HEK293 (cell line): ENCODE data around the gene CDC40.

Experiments
- BCL11A ChIP-seq: fragments of 450-650 bp; formaldehyde crosslinking; IDR thresholded peaks from 2 replicates; pipeline ENCODE4 v1.5.1; 2016; ENCODE audit warnings: low read depth, missing biosample characterization, missing genetic modification characterization
- KLF7 ChIP-seq: fragments of 450-650 bp; formaldehyde crosslinking; IDR thresholded peaks from 2 replicates; pipeline ENCODE4 v1.5.1; 2016; ENCODE audit warnings: missing biosample characterization, missing genetic modification characterization, borderline replicate concordance
- PRDM1 ChIP-seq: fragments of 450-650 bp; formaldehyde crosslinking; IDR thresholded peaks from 2 replicates; pipeline ENCODE4; 2016; ENCODE audit warnings: missing biosample characterization, missing genetic modification characterization
- TRIM28 ChIP-seq: IDR thresholded peaks from 2 replicates; pipeline ENCODE4 v1.6.1; 2011; ENCODE audit warnings: low read length, control low read depth, borderline replicate concordance
- YY1 ChIP-seq: fragments of 450-650 bp; formaldehyde crosslinking; IDR thresholded peaks from 2 replicates; pipeline ENCODE4 v1.5.1; 2018; ENCODE audit warnings: missing biosample characterization, missing genetic modification characterization
- ZBTB17 ChIP-seq: fragments of 450-650 bp; formaldehyde crosslinking; IDR thresholded peaks from 2 replicates; pipeline ENCODE4 v1.5.1; 2016; ENCODE audit warnings: missing biosample characterization, missing genetic modification characterization
- ZNF416 ChIP-seq: fragments of 450-650 bp; formaldehyde crosslinking; IDR thresholded peaks from 2 replicates; pipeline ENCODE4 v1.5.1; 2016; ENCODE audit warnings: missing biosample characterization, missing genetic modification characterization
- ZNF426 ChIP-seq: fragments of 450-650 bp; formaldehyde crosslinking; IDR thresholded peaks from 2 replicates; pipeline ENCODE4 v1.5.1; 2017; ENCODE audit warnings: missing biosample characterization, missing genetic modification characterization, mild to moderate bottlenecking, inconsistent platforms, moderate library complexity
- ZNF776 ChIP-seq: fragments of 450-650 bp; formaldehyde crosslinking; IDR thresholded peaks from 2 replicates; pipeline ENCODE4 v1.5.0; 2017; ENCODE audit warnings: missing biosample characterization, missing genetic modification characterization, borderline replicate concordance
- TF ChIP-seq, protein P1 (sequence below): fragments of 450-650 bp; formaldehyde crosslinking; IDR thresholded peaks from 2 replicates; pipeline ENCODE4 v1.5.1; 2016; ENCODE audit warnings: missing biosample characterization, missing genetic modification characterization
- TF ChIP-seq, protein P2 (sequence below): fragments of 450-650 bp; formaldehyde crosslinking; IDR thresholded peaks from 2 replicates; pipeline ENCODE4 v1.5.1; 2016; ENCODE audit warnings: missing biosample characterization, missing genetic modification characterization
- TF ChIP-seq, protein P3 (sequence below): fragments of 450-650 bp; formaldehyde crosslinking; IDR thresholded peaks from 2 replicates; pipeline ENCODE4 v1.5.1; 2016; ENCODE audit warnings: missing biosample characterization, missing genetic modification characterization
- TF ChIP-seq, protein P4 (sequence below): fragments of 450-650 bp; formaldehyde crosslinking; IDR thresholded peaks from 2 replicates; pipeline ENCODE4 v1.5.1; 2016; ENCODE audit warnings: missing biosample characterization, missing genetic modification characterization
- TF ChIP-seq, protein P5 (sequence below): fragments of 450-650 bp; formaldehyde crosslinking; IDR thresholded peaks from 2 replicates; pipeline ENCODE4 v1.5.1; 2016; ENCODE audit warnings: missing biosample characterization, missing genetic modification characterization

DNA sequence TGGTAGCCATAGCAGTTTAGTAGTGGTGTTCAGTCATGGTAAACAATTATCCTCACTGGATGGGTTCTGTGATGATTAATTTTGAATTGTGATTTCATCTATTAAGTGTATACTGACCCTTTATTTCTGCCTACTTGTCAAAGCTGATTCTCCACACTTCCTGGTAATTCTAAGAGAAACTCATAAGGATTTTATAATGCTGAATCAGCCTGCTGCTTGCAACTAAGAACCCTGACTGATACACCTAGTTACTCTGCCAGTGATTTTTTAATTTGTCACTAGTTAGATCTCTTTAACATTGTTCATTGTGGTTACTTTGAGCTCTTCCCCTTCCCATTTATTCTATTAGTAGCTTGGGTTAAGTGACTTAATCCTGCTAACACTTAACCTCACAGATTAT, 8.6 kb downstream of the CDC40 start:
- TF ChIP-seq, protein P1, sequence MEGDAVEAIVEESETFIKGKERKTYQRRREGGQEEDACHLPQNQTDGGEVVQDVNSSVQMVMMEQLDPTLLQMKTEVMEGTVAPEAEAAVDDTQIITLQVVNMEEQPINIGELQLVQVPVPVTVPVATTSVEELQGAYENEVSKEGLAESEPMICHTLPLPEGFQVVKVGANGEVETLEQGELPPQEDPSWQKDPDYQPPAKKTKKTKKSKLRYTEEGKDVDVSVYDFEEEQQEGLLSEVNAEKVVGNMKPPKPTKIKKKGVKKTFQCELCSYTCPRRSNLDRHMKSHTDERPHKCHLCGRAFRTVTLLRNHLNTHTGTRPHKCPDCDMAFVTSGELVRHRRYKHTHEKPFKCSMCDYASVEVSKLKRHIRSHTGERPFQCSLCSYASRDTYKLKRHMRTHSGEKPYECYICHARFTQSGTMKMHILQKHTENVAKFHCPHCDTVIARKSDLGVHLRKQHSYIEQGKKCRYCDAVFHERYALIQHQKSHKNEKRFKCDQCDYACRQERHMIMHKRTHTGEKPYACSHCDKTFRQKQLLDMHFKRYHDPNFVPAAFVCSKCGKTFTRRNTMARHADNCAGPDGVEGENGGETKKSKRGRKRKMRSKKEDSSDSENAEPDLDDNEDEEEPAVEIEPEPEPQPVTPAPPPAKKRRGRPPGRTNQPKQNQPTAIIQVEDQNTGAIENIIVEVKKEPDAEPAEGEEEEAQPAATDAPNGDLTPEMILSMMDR (tag by site-specific recombination): no peak
- TF ChIP-seq, protein P2, sequence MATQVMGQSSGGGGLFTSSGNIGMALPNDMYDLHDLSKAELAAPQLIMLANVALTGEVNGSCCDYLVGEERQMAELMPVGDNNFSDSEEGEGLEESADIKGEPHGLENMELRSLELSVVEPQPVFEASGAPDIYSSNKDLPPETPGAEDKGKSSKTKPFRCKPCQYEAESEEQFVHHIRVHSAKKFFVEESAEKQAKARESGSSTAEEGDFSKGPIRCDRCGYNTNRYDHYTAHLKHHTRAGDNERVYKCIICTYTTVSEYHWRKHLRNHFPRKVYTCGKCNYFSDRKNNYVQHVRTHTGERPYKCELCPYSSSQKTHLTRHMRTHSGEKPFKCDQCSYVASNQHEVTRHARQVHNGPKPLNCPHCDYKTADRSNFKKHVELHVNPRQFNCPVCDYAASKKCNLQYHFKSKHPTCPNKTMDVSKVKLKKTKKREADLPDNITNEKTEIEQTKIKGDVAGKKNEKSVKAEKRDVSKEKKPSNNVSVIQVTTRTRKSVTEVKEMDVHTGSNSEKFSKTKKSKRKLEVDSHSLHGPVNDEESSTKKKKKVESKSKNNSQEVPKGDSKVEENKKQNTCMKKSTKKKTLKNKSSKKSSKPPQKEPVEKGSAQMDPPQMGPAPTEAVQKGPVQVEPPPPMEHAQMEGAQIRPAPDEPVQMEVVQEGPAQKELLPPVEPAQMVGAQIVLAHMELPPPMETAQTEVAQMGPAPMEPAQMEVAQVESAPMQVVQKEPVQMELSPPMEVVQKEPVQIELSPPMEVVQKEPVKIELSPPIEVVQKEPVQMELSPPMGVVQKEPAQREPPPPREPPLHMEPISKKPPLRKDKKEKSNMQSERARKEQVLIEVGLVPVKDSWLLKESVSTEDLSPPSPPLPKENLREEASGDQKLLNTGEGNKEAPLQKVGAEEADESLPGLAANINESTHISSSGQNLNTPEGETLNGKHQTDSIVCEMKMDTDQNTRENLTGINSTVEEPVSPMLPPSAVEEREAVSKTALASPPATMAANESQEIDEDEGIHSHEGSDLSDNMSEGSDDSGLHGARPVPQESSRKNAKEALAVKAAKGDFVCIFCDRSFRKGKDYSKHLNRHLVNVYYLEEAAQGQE (tag by site-specific recombination): no peak
- TF ChIP-seq YY1 (tag by site-specific recombination) (no peak), ZBTB17 (tag by site-specific recombination) (no peak), BCL11A (tag by site-specific recombination) (no peak), TRIM28 (no peak), KLF7 (tag by site-specific recombination) (no peak), PRDM1 (tag by site-specific recombination) (no peak), ZNF416 (tag by site-specific recombination) (no peak), ZNF426 (tag by site-specific recombination) (no peak), ZNF776 (no peak)
- TF ChIP-seq, protein P3, sequence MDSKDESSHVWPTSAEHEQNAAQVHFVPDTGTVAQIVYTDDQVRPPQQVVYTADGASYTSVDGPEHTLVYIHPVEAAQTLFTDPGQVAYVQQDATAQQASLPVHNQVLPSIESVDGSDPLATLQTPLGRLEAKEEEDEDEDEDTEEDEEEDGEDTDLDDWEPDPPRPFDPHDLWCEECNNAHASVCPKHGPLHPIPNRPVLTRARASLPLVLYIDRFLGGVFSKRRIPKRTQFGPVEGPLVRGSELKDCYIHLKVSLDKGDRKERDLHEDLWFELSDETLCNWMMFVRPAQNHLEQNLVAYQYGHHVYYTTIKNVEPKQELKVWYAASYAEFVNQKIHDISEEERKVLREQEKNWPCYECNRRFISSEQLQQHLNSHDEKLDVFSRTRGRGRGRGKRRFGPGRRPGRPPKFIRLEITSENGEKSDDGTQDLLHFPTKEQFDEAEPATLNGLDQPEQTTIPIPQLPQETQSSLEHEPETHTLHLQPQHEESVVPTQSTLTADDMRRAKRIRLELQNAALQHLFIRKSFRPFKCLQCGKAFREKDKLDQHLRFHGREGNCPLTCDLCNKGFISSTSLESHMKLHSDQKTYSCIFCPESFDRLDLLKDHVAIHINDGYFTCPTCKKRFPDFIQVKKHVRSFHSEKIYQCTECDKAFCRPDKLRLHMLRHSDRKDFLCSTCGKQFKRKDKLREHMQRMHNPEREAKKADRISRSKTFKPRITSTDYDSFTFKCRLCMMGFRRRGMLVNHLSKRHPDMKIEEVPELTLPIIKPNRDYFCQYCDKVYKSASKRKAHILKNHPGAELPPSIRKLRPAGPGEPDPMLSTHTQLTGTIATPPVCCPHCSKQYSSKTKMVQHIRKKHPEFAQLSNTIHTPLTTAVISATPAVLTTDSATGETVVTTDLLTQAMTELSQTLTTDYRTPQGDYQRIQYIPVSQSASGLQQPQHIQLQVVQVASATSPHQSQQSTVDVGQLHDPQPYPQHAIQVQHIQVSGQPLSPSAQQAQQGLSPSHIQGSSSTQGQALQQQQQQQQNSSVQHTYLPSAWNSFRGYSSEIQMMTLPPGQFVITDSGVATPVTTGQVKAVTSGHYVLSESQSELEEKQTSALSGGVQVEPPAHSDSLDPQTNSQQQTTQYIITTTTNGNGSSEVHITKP (tag by site-specific recombination): no peak
- TF ChIP-seq, protein P4, sequence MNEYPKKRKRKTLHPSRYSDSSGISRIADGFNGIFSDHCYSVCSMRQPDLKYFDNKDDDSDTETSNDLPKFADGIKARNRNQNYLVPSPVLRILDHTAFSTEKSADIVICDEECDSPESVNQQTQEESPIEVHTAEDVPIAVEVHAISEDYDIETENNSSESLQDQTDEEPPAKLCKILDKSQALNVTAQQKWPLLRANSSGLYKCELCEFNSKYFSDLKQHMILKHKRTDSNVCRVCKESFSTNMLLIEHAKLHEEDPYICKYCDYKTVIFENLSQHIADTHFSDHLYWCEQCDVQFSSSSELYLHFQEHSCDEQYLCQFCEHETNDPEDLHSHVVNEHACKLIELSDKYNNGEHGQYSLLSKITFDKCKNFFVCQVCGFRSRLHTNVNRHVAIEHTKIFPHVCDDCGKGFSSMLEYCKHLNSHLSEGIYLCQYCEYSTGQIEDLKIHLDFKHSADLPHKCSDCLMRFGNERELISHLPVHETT (tag by site-specific recombination): no peak
- TF ChIP-seq, protein P5, sequence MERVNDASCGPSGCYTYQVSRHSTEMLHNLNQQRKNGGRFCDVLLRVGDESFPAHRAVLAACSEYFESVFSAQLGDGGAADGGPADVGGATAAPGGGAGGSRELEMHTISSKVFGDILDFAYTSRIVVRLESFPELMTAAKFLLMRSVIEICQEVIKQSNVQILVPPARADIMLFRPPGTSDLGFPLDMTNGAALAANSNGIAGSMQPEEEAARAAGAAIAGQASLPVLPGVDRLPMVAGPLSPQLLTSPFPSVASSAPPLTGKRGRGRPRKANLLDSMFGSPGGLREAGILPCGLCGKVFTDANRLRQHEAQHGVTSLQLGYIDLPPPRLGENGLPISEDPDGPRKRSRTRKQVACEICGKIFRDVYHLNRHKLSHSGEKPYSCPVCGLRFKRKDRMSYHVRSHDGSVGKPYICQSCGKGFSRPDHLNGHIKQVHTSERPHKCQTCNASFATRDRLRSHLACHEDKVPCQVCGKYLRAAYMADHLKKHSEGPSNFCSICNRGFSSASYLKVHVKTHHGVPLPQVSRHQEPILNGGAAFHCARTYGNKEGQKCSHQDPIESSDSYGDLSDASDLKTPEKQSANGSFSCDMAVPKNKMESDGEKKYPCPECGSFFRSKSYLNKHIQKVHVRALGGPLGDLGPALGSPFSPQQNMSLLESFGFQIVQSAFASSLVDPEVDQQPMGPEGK (tag by site-specific recombination): no peak
